Head of caudate nucleus (tissue), 42 donors: Measurements from ENCODE around the gene CEBPG.

ENCODE experiments used
- DNase-seq, 42 donors: peaks; one replicate each; pipeline versions ENCODE4 v3.0.0 to v3.0.0-alpha.2; 2020 to 2021; ENCODE audit warnings: mixed read lengths in 7 of 42
- intact Hi-C: fragments of 100-400 bp; cut with DNase I; formaldehyde crosslinking; loops from one replicate; pipeline ENCODE4 v1.15.0; 2022

CEBPG gene

GRCh38 chr19:33400856-33401682, 27.6 kb downstream of the CEBPG start:
- intact Hi-C loops, result no loop called here
- peak in 7 of 42 donors; percentile 1 to 40 (median 13) for DNase-seq

DNA sequence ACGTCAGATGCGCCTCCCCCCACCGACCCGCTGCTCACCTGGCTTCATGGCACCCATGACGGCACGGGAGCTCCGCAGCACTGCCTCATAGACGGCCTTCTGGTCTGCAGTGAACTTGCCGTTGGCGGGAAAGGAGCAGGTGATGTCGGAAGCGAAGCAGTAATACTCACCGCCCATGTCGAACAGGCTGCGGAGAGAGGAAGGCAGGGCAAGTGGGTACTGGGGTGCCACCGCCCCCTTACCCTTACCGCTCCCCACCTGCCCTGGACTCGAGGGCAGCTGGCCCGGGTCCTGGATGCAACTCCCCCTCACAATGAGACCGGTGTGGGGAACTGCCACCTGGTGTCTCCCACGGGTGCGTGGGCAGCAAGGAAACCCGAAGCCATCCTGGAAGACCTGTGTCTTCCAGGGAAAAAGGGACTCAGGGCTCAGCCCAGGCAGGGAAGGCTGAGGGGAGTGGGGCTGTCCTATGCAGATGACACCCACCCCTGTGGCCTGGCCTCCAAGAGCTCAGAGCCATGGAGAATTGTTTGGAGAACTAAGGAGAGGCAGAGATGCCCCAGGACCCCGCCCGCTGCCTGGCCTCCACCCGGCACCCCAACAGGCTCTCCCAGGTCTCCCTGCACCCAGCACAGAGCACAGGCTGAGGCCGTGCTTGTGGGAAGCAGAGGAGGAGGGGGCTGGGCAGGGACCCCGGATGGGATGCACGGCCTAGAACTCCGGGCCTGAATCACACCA, 28.3 kb downstream of the CEBPG start:
- peak in 2 of 42 donors; percentile 8 to 41 for DNase-seq
- intact Hi-C loops, result no loop called here

GRCh38 chr19:33402421-33403220, 29.1 kb downstream of the CEBPG start:
- DNase-seq, result peak in 2 of 42 donors; percentile 22 to 30
- intact Hi-C loops, result no loop called here

DNA sequence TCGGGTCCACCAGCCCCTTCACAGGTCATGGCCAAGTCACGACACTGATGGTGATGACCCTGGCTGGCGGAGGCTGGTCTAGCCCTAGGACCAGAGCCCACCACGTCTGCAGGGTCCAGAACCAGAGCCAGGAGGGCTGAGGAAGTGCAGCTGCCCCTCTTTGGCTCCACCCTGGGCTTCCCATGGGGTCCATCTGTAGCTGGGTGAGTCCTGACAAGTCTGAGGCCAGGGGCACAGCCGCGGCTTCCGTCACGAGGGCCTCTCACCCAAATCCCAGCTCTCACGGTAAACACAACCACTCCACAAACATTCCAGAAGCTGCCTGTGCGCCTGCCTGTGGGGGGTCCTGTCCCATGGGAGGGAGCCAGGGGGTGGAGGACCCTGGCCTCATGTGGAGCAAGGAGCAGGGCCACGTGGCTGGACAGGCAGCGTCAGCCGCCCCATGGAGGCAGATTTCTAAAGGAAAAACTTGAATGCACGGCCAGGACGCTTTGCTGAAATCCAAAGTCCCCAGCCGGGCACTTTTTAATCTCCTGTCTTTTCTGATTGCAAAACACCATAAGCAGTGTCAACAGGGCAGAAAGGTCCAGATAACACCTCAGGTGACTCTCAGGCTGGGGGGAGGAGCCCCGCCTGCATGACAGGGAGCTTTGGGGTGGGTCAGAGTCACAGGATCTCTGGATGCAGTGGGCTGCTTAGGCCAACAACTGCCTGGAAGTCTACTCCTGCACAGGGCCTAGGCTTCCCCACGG, 29.9 kb downstream of the CEBPG start:
- intact Hi-C loops, result no loop called here
- no peak for DNase-seq

DNA sequence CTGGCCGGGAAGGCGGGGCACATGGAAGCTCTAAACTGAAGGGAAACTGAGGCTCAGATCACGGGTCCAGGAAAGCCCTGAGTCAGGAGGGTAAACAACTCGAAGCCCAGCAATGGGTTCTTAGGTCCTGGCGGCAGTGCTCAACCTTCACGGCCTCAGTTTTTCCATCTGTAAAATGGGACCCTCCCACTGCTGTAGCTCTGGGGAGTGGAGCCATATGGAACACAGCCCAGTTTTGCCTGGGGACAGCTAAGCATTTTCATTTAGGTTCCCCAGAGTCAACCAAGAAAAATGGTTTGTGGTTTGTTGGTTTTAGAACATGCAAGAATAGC, 30.4 kb downstream of the CEBPG start:
- intact Hi-C loops, result no loop called here
- DNase-seq, result no peak

GRCh38 chr19:33404506-33405253, 31.2 kb downstream of the CEBPG start:
- intact Hi-C loops, result no loop called here
- peak in 2 of 42 donors; percentile 3 to 41 for DNase-seq

- DNase-seq, result no peak
- intact Hi-C loops, result no loop called here
Observed at GRCh38 chr19:33405254-33405552, 31.7 kb downstream of the CEBPG start.

- intact Hi-C loops, result loop anchor here (2.0 kb wide), 1 partner anchor 171 kb away; no protein-coding TSS in a partner anchor
- DNase-seq, result peak in 11 of 42 donors; percentile 20 to 62 (median 42)
Observed at GRCh38 chr19:33405553-33406461, 32.3 kb downstream of the CEBPG start.

- intact Hi-C loops, result loop anchor here (2.0 kb wide), 1 partner anchor 172 kb away; no protein-coding TSS in a partner anchor
- DNase-seq, result peak in 41 of 42 donors; percentile 55 to 91 (median 78)
Observed at GRCh38 chr19:33406521-33407139, 33.1 kb downstream of the CEBPG start.

DNA sequence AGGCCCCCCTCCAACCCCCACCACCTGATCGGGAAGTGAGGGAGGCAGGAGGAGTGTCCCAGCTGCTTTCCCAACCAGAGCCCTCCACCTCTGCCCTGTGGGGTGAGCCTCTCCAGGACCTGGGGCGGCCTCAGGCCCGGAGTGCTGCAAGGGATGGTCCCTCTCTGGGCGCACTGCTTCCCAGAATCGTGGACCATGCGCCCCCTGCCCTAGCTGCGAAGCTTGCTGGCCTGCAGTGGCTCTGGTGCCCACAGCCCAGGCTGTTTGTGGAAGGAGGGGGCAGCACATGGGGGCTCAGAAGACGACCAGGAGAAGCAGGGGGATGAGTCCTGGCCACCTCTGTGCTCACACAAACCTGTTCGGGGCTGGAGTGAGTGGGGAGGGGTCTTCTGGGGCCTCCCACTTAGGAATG, 33.6 kb downstream of the CEBPG start:
- intact Hi-C loops, result loop anchor here (2.0 kb wide), 1 partner anchor 172 kb away; no protein-coding TSS in a partner anchor
- DNase-seq, result no peak

DNA sequence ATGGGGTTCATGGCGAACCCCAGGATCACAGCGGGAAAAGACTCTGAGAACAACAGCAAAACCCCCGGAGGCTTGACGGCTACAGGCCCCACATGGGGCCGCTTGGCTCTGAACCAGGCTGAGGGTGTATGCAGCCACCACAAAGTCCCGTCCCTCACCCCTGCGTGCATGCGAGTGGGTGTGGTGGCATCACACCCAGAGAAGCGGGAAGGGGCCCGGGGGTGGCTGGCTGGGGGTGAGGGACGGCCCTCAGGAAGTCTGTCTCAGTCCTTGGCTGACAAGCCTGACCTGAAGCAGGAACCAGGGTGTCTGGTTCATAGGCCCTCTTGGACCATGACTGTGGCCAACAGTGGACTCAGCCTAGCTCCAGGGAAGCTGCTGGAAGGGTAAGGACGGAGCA, 34.2 kb downstream of the CEBPG start:
- intact Hi-C loops, result loop anchor here (2.0 kb wide), 1 partner anchor 173 kb away; no protein-coding TSS in a partner anchor
- DNase-seq, result no peak

DNA sequence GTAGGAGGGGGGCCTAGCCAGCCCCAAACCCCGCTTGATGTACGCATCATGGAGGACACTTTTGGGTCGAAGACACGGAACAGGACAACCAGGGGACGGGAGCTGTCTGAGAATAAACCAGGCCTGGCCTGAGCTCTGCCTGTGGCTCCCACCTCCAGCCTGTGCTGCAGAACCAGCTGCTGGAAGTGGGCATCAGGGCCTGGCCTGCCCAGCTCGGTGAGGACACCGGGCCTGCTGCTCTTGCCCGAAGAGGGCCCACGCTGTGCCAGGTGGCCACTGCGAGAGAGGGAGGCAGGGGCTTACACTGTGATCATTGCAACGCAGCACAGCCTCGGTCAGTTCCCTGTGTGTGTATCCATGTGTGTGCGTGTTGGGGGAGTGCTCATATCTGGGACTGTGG, 34.6 kb downstream of the CEBPG start:
- no peak for DNase-seq
- intact Hi-C loops, result no loop called here

- intact Hi-C loops, result no loop called here
- DNase-seq, result no peak
Observed at GRCh38 chr19:33408538-33409434, 35.3 kb downstream of the CEBPG start.

GRCh38 chr19:33409906-33410685, 36.6 kb downstream of the CEBPG start:
- intact Hi-C loops, result no loop called here

GRCh38 chr19:33410915-33411401, 37.4 kb downstream of the CEBPG start:
- DNase-seq, result no peak
- intact Hi-C loops, result no loop called here

More at GRCh38 chr19:33409906-33410685, 36.6 kb downstream of the CEBPG start:
- DNase-seq, result no peak
